Gastrocnemius medialis (tissue), 4 donors: Measurements from ENCODE around the gene SRR. TPM values are rescaled to one million over a fixed set of nuclear protein-coding genes. Genes with fewer than 3 reads are reported as not detected.

Experiments
- ATAC-seq, 2 donors: fragments of 150-250 bp; one replicate each; pipeline ENCODE4 v1.9.1; 2016
- DNase-seq, 2 donors: peaks; one replicate each; pipeline ENCODE4 v3.0.0-alpha.2; 2019
- H3K27ac ChIP-seq, 4 donors: fragments of 200-600 bp; sonication (generic); 1 replicate in 1 of 4; 2 replicates in 3 of 4; pipeline ENCODE4 v1.5.1; 2016 to 2018; ENCODE audit warnings: mild to moderate bottlenecking in 2 of 4, moderate library complexity in 1 of 4
- H3K27me3 ChIP-seq, 3 donors: fragments of 200-600 bp; sonication (generic) in 2 of 3; 1 replicate in 1 of 3; 2 replicates in 2 of 3; pipeline versions ENCODE4 v1.5.1 to v1.6.0; 2016 to 2019; ENCODE audit warnings: mild to moderate bottlenecking in 1 of 3, moderate library complexity in 1 of 3
- H3K36me3 ChIP-seq, 2 donors: fragments of 200-600 bp; sonication (generic) in 1 of 2; one replicate each; pipeline ENCODE4 v1.5.1; 2017 to 2018
- H3K4me1 ChIP-seq, 2 donors: fragments of 200-600 bp; sonication (generic) in 1 of 2; one replicate each; pipeline ENCODE4 v1.5.1; 2016 to 2017; ENCODE audit warnings: mild to moderate bottlenecking in 2 of 2
- H3K4me3 ChIP-seq, 4 donors: fragments of 200-600 bp; sonication (generic) in 3 of 4; 1 replicate in 1 of 4; 2 replicates in 3 of 4; pipeline ENCODE4 v1.5.1; 2016 to 2019; ENCODE audit warnings: mild to moderate bottlenecking in 2 of 4
- H3K9me3 ChIP-seq, 3 donors: fragments of 200-600 bp; sonication (generic) in 2 of 3; 1 replicate in 1 of 3; 2 replicates in 2 of 3; pipeline ENCODE4 v1.5.1; 2016 to 2019
- POLR2A ChIP-seq, 2 donors: fragments of 450-650 bp; IDR thresholded peaks; one replicate each; pipeline ENCODE4 v1.6.1; 2017; ENCODE audit warnings: antibody characterized with exemption in 2 of 2, mild to moderate bottlenecking in 2 of 2, moderate library complexity in 2 of 2
- in situ Hi-C, 4 donors: fragments of 200-750 bp; cut with MboI; loops; one replicate each; pipeline versions ENCODE4 v1.15.0 to v1.8.0; 2017; ENCODE audit warnings: low sequenced_read_pairs in 4 of 4
- intact Hi-C: fragments of 100-400 bp; cut with DNase I; formaldehyde crosslinking; loops from one replicate; pipeline ENCODE4 v1.15.1; 2023; ENCODE audit warnings: low total_unique reads
- total RNA-seq, 4 donors: library from RNA; depleted of rRNA; stranded (reverse); fragments of >200 nt; gene quantifications; one replicate each; pipeline versions ENCODE4 v1.1.0 to v1.2.3, GENCODE V29; 2016
- TF ChIP-seq, protein P1 (sequence below), 5 experiments: fragments of 450-650 bp in 3 of 5; fragments of 200-600 bp in 2 of 5; sonication (generic) in 2 of 5; IDR thresholded peaks in 4 of 5; conservative IDR thresholded peaks in 1 of 5; 1 replicate in 4 of 5; 2 replicates in 1 of 5; pipeline ENCODE4 v1.5.1; 2016 to 2019; ENCODE audit warnings: antibody characterized with exemption in 5 of 5, mild to moderate bottlenecking in 3 of 5, moderate library complexity in 3 of 5

The SRR gene
- total RNA-seq, 4 donors from 2014 or later = 3.0 to 20.0 (median 10.7) TPM

DNA sequence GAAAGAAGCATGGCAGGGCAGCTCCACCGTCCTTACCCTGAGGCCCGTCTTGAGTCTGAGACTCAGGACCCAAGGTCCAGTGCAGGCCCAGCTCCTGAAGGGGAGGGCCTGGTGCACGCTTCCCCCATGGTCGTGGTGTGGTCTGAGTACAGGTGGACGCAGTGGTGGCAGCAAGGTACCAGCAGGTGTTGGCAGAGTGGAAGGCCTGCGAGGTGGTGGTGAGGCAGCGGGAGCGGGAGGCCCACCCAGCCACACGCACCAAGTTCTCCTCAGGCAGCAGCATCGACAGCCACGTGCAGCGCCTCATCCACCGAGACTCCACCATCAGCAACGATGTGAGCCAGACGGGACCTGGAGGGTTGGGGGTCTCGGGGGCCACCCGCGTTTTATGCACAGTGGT is 69.4 kb downstream of the SRR start:
- H3K4me1 ChIP-seq = peaks cover 0 to 5% of the 10 kb centered on the region in 2 donors
- TF ChIP-seq, protein P1, sequence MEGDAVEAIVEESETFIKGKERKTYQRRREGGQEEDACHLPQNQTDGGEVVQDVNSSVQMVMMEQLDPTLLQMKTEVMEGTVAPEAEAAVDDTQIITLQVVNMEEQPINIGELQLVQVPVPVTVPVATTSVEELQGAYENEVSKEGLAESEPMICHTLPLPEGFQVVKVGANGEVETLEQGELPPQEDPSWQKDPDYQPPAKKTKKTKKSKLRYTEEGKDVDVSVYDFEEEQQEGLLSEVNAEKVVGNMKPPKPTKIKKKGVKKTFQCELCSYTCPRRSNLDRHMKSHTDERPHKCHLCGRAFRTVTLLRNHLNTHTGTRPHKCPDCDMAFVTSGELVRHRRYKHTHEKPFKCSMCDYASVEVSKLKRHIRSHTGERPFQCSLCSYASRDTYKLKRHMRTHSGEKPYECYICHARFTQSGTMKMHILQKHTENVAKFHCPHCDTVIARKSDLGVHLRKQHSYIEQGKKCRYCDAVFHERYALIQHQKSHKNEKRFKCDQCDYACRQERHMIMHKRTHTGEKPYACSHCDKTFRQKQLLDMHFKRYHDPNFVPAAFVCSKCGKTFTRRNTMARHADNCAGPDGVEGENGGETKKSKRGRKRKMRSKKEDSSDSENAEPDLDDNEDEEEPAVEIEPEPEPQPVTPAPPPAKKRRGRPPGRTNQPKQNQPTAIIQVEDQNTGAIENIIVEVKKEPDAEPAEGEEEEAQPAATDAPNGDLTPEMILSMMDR (IDR thresholded peaks at IDR 0.05 in 4 of 5, conservative IDR thresholded peaks at IDR 0.05 in 1 of 5) = no peak
- TF ChIP-seq POLR2A (IDR thresholded peaks at IDR 0.05) = no peak
- intact Hi-C loops (no loop called here), in situ Hi-C loops (no loop called here)
- no peak for ATAC-seq
- no peak overlapping the region for H3K4me3 ChIP-seq
- H3K27ac ChIP-seq = no peak overlapping the region
- H3K27me3 ChIP-seq = no peaks in the 10 kb centered on the region
- DNase-seq = no peak
- H3K36me3 ChIP-seq = peaks cover 0 to 25% of the 10 kb centered on the region in 2 donors
- H3K9me3 ChIP-seq = no peaks in the 10 kb centered on the region

Other genes starting within 250 kb of the SRR start
- gene HIC1, start 248.8 kb upstream of the SRR start, total RNA-seq = 1 to 10 TPM; 4.6 to 9.6 (median 6.9) TPM
- 10 to 100 TPM; 20.5 to 27.8 (median 23.0) TPM for gene SMG6, start 165 bp upstream of the SRR start, total RNA-seq
- gene TSR1, start 32.5 kb downstream of the SRR start, total RNA-seq = 10 to 100 TPM; 76.7 to 94.1 (median 84.7) TPM
- 10 to 100 TPM in 2 of 4 donors, 1 to 10 TPM in 2; 6.1 to 20.1 (median 9.6) TPM for gene SGSM2, start 33.6 kb downstream of the SRR start, total RNA-seq
- 1 to 10 TPM; 2.9 to 5.4 (median 4.2) TPM for gene MNT, start 97.1 kb downstream of the SRR start, total RNA-seq
- 10 to 100 TPM; 18.2 to 59.7 (median 25.4) TPM for gene METTL16, start 207.9 kb downstream of the SRR start, total RNA-seq